HL-60/S4 (cell line): Measurements from ENCODE around the gene DNASE1.
"Not testable (repeated sequence)": the region's sequence is repeated elsewhere in the genome, so short reads cannot be mapped to it uniquely, and the experiment has no call there.

Experiments
- in situ Hi-C: fragments of 300-500 bp; cut with MboI; formaldehyde crosslinking; loops from 2 replicates; pipeline ENCODE4 v1.14.3; 2022; ENCODE audit warnings: low sequenced_read_pairs

Gene DNASE1

DNA sequence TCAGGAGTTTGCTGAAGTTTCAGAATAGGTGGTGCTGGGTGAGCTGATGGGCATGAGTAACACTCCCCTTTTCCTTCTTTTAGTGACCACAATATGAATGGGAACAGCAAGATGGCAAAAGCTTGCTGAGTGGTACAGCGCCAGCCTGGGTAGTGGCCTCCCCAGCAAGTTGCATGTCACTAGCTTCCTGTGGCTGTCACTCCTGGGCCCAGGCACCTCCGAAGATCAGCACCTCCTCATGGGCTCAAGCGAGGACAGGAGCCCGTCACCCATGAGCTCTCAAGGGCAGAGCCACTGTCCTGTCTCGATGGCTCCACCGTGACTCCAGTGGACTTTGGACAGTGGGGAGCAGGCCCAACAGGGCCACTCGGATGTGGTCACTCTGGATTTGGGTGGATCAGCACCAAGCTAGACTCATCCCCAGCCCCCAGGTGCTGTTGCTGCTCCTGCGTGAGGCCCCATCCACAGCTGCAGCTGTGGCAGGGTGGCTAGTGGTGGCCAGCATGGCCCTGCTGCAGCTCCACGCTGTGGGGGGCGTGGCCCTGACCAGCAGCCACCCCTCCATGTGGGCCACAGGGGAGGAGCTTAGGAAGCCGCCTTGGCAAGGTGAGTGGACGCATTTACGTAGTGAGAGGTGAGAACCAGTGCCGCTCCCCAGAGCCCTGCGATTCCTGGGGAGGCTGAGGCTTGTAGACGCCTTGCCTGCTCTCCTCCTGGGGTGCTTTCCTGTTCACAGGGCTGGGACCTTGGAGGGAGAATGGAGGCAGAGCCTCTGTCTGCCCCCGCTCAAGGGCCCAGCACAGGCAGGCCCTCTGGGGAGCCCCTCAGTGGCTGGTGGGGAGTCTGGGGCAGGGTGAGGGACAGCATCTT is 13.6 kb upstream of the DNASE1 start:
- in situ Hi-C loops, result no loop called here

DNA sequence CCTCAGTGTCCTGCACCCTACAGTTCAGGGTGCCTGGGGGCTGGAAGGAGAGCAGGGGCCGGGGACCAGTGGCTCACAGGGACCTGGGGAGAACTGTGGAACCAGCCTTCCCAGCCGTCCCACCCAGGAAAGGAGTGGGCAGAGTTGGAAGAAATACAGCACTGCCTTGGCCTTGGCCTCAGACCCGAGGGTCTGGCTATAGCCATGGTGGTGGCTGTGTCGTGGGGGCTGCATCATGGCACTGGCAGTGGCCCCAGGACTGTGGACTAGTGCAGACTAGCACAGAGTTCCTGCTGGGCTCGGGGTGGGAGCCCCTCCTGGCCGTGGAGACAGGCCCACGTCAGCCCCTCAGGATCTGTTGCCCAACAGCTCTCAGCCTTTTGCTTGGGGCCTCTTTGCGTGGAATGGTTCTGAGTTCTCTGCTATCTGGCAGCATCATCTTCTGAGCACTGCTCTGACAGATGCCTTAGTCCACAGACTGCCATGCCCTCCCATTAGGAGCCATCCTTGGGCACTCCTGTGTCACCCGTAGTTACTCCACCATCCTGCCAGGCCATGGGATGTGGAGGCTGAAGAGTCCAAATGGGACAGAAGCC is 12.6 kb upstream of the DNASE1 start:
- in situ Hi-C loops, result no loop called here

DNA sequence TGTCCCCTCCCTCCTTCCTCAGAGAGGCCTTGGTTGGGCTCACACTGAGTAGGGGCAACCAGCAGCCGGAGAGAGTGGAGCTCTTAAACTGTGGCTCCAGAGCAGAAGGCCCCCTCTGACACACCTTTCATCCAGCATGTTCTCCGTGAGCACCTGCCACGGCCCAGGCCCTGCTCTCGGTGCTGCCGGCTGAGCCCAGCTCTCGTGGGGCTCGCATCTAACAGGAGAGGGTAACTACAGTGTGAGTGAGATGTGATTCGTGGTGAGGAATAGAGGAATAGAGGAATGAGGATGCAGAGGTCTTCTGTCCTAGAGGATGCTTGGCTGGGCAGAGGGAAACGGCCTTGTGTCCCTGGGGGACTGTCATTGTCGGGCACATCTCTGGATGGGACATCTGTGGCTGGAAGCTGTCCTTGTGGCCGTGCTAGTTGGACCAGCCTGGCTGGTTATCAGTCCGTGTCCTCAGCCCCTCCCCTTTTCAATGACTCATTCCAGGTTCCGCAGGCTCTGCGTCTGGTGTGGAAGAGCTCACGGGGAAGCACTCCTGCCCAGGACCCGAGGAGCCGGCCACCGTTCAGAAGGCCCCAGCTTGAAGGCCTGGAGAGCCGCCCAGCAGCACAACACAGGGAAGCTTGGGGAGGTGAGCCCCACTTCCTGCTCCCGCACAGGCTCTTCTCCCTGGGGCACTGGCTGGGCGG is 11.9 kb upstream of the DNASE1 start:
- in situ Hi-C loops, result no loop called here

DNA sequence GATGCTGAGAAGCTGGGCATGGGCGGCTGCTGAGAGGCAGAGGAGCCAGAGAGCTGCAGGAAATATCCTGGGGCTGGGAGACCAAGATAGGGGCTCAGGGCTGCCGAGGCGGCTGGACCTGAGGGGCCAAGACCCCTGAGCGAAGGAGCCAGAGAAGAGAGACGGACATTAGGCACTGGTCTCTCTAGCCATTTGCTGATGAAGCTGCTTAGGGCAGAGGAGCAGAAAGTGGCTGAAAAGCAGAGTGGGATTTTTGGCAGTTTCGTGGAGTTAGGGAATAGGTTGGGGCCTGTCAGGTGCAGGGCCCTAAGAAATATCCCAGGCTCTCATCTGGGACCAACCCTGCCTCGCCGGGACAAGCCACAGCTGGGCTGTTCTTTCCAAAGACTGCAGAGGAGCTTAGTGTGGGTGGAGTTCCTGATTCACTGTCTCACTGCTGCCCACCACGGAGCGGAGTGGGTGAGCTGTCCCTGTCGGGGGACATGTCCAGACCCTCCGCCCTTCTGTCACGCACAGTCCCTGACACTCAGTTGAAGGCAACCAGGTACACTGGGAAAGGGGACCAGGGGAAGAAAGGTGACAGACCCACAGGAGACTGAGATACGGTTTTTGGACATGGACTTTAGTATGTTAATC is 11.3 kb upstream of the DNASE1 start:
- in situ Hi-C loops, result no loop called here

DNA sequence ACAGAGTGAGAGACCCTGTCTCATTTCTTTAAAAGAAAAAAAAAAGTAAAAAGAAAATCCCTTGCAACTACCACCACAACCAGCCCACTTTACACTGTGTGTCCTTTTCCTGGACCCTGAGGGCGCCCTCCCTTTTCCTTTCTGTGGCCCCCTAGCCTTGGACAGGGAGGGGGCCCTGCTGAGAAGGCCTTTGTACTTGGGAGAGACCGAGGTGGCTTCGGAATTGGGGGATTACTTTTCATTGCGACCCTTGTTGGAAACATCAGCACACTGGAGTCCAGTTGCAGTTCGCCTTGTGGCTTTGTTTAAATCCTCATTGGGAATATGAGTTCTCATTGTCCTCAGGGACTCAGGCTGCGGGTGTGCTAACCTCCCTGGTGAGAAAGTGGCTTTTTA is 9.4 kb upstream of the DNASE1 start:
- in situ Hi-C loops, result no loop called here

DNA sequence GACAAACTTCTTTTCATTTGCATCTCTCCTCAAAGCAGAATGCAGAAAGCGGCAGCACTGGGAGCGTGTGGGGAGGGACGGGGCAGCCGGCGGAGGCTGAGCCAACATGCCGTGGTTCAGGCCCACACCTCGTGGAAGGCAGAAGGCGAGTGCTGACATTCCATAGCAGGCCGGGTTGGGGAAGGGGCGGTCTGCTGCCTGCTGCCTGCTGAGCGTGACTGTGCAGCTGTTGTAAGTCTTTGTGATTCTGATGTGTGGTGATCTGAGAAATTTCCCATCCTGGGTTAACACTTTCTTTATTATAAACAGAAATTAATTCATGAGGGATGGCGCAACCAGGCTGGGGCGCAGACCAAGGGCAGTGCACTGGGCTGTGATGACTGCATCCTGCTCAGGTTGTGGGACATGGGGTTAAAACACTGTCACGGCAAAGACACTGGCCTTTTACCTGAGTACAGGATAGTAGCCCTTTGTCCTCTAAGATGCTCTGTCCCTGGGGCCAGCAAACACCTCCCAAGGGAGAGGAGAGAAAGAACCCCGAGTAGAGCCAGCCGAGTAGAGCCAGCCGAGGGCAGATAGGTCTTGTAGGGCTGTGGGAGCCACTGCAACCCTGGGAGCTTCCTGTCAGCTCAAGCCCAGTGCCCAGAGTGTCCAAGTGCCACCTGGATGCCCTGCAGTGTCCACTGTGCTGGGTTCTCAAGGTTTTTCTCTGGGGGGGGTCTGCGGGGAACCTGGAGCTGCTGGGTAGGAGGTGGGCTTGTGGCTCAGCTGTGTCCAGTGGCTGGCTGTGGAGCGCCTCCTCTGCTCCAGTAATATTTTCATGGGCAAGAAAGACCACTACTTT is 8.8 kb upstream of the DNASE1 start:
- in situ Hi-C loops, result no loop called here

DNA sequence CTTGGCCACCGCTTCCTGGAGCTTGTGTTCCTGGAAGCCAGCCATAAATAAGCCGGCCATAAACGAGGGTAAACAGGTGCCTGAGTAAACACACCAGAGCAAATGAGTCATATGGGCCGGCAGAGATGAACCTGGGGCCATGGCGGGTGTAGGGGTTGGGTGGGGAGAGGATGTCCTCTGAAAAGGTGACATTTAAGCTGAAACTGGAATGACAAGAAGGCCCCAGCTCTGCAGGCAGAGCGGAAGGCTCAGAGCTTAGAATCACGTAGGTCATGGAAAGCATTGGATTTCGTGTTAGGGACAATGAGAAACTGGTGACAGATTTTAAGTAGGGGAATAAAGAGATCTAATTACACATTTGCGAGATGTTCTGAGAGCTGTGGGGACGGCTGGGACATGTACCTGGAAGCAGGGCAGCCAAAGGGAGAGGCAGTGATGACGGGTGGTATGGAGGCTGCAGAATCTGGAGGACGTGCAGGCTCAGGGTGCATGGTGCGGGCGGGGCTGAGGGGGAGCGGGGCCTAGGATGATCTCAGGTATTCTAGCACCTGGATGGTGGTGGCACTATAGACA is 8.1 kb upstream of the DNASE1 start:
- in situ Hi-C loops, result no loop called here

DNA sequence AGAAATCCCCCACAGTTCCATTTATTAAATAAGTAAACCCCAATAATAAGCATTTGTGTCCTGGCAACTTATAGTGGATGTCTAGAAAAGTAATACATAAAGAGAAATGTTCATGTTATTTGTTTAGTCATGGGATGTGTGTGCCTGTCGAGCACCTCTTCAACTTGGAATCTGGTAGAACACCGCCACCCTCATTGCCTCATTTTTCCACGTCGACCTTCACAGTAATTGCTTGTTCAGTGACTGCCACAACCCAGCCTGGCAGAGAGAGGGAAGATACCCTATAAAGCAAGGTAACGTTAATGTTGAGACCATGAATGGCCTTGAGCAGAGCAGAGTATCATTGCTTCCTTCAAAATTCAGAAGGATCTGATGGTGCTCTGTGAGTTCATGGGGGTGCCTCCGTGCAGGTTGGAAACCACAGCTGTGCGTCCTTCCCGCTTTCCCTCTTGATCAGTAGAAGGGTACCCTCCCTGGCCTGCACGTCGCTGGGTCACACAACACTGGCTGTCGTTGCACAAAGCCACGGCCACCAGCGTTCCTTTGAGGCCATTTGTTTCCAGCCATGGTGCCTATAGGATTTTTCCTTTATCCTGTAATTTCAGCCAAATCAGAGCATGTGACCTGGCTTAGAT is 3.7 kb upstream of the DNASE1 start:
- in situ Hi-C loops, result no loop called here

DNA sequence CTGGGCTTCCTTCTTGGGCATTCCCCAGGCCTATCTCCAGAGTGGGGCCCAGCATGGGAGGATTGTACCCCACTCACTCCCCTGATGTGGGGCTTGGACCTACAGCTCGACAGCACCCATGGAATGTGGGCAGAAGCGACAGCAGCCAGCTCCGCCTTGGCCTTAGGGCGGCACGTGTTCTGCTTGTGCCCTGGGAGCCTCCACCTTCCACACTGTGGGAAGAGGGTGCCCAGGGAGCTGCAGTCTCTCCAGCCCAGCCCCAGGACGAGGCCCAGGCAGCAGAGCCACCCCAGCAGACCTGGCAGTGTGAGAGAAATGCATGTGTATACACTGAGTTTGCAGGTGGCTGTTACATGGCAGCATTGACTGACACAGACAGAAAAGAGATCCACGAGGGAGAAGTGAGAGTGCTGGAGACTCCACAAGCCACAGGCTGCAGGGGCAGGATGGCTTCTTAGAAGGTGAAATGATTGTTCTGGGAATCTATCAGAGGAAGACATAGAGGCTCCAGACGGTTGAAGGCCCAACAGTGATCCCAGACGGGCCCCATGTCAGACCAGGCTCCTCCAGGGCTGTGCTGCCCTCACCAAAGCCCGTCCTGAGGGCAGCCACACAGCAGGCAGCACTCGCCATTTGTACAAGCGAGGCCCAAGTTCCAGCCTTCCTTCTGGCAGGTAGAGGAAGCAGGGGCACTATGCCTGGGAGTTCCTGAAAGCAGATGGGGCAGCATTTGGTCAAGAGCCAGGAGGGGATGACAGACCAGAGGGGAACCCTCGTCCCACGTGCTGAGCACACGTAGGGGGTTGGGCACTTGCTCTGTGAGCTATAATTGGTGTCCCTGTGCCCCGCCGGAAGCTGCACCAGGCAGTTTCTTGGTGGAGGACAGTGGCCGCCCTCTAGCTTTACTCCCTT is 2.8 kb upstream of the DNASE1 start:
- in situ Hi-C loops, result no loop called here

DNA sequence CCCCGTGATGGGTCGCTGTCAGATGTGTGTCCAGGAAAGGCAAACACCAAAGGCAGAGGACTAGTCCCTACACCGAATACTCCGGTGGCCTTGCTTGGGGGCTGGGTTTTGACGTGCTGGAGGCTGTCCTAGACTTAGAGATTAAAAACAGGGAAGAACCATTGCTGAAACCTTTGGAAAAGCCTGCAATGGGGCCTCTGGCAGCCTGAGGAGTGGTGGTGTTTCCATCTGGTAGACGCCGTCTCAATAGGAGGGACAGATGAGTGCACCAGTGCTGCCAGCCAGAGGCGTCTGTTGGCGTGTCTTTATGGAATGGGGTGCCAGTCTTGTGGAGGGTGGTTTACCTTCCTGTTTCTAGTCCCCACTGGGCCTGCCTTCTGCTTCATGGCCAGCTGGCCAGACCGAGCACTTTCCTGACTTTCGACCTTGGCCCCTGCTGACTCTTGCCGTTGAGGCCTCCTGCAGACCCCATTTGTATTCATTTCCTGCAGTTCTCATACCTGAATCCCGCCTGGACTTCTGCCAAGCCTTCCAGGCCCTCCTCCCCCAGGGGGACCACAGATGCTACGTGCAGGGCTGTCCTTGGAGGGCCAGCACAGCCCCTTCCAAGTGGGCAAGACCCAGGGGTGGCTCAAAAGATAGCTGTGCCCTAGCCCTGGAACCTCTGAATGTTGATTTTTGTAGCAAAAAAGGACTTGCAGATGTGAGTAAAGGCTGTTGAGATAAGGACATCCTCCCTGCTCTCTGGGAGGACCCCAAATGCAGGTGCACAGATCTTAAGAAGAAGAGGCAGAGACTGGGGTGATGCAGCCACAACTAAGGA is 1.9 kb upstream of the DNASE1 start:
- in situ Hi-C loops, result no loop called here

DNA sequence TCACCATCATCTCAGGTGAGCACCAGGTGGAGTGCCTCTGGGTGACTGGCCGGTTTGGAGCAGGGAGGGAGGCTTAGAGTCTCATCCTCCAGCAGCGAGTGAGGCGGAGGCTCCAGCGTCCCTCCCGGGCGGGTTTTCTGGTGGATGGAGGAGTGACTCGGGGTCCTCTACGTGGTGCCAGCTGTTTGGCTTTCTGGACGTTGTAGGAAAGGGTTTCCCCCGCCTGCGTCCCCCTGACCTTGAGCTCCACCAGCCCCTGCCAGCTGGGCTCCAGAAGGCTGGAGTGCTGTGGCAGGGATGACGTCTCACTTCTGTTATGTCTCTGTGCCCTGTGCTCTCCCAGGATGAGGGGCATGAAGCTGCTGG is 522 bp downstream of the DNASE1 start:
- in situ Hi-C loops, result no loop called here

DNA sequence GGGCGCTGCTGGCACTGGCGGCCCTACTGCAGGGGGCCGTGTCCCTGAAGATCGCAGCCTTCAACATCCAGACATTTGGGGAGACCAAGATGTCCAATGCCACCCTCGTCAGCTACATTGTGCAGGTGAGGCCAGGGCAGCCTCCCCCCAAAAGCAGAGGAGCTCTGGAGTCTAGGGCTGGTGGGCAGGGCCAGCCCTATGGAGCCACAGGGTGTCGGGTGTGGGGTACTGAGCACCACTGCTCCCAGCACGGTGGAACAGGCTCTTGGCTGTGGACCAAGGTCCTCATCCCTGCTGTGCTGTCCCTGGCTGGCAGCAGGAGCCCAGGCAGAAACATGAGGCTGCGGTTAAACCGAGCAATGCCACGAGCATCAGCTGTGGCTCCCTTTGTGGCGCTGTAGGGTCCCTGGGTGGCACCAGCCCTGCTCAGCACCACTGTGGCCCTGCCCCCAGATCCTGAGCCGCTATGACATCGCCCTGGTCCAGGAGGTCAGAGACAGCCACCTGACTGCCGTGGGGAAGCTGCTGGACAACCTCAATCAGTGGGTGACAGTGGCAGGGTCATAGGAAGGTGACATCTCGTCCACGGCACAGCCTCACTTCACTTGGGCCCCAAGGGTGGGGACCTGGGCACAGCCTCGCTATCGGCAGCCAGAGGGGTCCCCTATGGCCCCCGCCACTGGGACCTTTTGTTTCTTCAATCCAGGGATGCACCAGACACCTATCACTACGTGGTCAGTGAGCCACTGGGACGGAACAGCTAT is 1.1 kb downstream of the DNASE1 start:
- in situ Hi-C loops, result no loop called here

DNA sequence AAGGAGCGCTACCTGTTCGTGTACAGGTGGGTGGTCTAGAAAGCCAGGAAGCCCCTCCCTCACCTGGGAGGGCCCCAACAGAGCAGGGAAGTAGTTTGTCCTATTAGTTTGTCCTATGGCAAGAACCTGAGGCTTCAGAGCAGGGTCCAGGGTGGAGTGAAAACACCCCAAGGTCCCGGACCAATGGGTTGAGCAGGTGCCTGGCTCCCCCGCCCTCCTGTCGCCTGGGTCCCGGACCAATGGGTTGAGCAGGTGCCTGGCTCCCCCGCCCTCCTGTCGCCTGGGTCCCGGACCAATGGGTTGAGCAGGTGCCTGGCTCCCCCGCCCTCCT is 1.6 kb downstream of the DNASE1 start:
- in situ Hi-C loops, result not testable (repeated sequence)

DNA sequence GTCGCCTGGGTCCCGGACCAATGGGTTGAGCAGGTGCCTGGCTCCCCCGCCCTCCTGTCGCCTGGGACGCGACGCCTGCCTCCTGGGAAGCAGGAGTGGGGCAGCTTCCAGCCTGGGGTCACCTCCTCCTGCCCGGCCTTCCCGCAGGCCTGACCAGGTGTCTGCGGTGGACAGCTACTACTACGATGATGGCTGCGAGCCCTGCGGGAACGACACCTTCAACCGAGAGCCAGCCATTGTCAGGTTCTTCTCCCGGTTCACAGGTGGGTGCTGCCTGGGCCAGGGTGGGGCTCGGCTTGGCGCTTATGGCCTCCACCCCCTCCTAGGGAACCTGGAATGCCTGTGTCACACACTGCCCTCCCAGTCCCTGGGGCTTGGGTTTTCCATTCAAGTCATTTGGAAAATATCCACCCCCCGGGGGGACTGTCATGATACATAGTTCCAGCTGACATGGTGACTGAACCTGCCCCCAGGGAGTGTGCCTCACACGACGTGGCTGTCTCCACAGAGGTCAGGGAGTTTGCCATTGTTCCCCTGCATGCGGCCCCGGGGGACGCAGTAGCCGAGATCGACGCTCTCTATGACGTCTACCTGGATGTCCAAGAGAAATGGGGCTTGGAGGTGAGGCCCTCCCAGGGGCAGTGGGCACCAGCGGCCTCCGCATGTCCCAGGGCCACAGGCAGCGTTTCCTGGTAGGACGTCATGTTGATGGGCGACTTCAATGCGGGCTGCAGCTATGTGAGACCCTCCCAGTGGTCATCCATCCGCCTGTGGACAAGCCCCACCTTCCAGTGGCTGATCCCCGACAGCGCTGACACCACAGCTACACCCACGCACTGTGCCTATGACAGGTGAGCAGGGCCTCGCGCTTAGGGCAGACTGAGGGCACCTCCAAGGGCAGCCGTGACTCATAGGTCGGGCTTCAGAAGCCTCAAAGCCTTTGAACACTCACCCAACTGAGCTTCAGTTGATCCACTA is 2.3 kb downstream of the DNASE1 start:
- in situ Hi-C loops, result no loop called here

DNA sequence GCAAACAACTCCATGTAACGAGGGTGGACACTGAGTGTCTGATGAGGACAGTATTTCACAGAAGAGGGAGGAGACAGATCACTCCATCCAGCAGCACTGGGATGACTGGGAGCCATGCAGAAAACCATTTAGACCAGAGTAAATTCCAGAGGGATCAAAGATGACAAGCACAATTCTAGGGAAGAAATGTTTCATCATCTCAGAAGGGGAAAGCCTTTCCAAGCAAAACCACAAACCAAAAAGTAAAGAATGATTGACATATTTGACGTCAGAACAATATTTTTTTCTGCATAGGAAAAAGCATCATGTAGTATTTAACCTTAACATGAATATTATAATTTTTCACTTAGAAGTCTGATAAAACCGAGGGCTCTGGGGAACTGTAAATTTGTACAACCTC is 4.8 kb downstream of the DNASE1 start:
- in situ Hi-C loops, result no loop called here

DNA sequence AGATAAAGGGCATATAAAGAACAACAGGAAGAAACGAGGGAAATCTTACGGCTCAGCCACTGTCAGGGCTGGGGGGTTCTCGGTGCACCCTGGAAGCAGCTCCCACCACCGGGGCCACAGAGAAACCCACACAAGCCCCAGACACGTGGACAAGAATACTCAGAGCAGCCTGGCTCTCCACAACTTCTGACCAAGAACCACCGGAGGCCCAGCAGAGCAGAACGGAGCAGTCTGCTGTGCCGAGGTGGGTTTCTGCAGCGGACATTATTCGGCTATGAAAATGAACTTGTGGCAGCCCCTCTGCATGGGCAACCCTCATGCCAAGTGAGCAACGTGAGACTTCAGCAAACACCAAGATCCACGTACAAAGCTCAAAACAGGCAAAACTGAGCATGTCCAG is 6.8 kb downstream of the DNASE1 start:
- in situ Hi-C loops, result no loop called here
